Measurements from ENCODE around the gene SAMD13.

The SAMD13 gene

GRCh38 chr1:84267476-84267875, 34.0 kb upstream of the SAMD13 start:
- no peak overlapping the region for H3K4me3 ChIP-seq (ENCODE audit: low read depth, low read length)
- TF ChIP-seq CTCF (IDR thresholded peaks at IDR 0.05; ENCODE audit: insufficient read depth, low read length, missing control alignments), result no peak
- no peak for DNase-seq (ENCODE audit: low read depth, low spot score)
- ChIA-PET CTCF (no interaction called here), POLR2A (no interaction called here)

GRCh38 chr1:84268346-84268745, 33.2 kb upstream of the SAMD13 start:
- no peak for TF ChIP-seq CTCF (IDR thresholded peaks at IDR 0.05; ENCODE audit: insufficient read depth, low read length, missing control alignments)
- ChIA-PET POLR2A (no interaction called here), CTCF (no interaction called here)
- no peak for DNase-seq (ENCODE audit: low read depth, low spot score)
- no peak overlapping the region for H3K4me3 ChIP-seq (ENCODE audit: low read depth, low read length)

- ChIA-PET POLR2A (no interaction called here), CTCF (no interaction called here)
- no peak for DNase-seq (ENCODE audit: low read depth, low spot score)
- TF ChIP-seq CTCF (IDR thresholded peaks at IDR 0.05; ENCODE audit: insufficient read depth, low read length, missing control alignments), result no peak
- H3K4me3 ChIP-seq (ENCODE audit: low read depth, low read length), result no peak overlapping the region
Measured at GRCh38 chr1:84269306-84269705, 32.2 kb upstream of the SAMD13 start.

- H3K4me3 ChIP-seq (ENCODE audit: low read depth, low read length), result no peak overlapping the region
- no peak for TF ChIP-seq CTCF (IDR thresholded peaks at IDR 0.05; ENCODE audit: insufficient read depth, low read length, missing control alignments)
- ChIA-PET CTCF (no interaction called here), POLR2A (interaction anchor here (0.6 kb wide), 1 partner anchor 27 kb away, joined by 3 read pairs; no protein-coding TSS in a partner anchor)
- DNase-seq (ENCODE audit: low read depth, low spot score), result no peak
Measured at GRCh38 chr1:84271441-84272151, 29.9 kb upstream of the SAMD13 start.

- DNase-seq (ENCODE audit: low read depth, low spot score), result no peak
- POLR2A ChIA-PET, result no interaction called here
- no peak for TF ChIP-seq CTCF (IDR thresholded peaks at IDR 0.05; ENCODE audit: insufficient read depth, low read length, missing control alignments)
- CTCF ChIA-PET, result no interaction called here
- H3K4me3 ChIP-seq (ENCODE audit: low read depth, low read length), result no peak overlapping the region
Measured at GRCh38 chr1:84272401-84272800, 29.1 kb upstream of the SAMD13 start.

- CTCF ChIA-PET, result no interaction called here
- no peak for DNase-seq (ENCODE audit: low read depth, low spot score)
- H3K4me3 ChIP-seq (ENCODE audit: low read depth, low read length), result no peak overlapping the region
- POLR2A ChIA-PET, result no interaction called here
- TF ChIP-seq CTCF (IDR thresholded peaks at IDR 0.05; ENCODE audit: insufficient read depth, low read length, missing control alignments), result no peak
Measured at GRCh38 chr1:84277343-84278059, 24.0 kb upstream of the SAMD13 start.
